Breast epithelium (tissue), 3 donors: Measurements from ENCODE around the gene SLC4A3.

ENCODE experiments used
- CTCF ChIP-seq, 3 donors: fragments of 450-650 bp; IDR thresholded peaks; one replicate each; pipeline ENCODE4 v1.5.1; 2016 to 2017; ENCODE audit warnings: antibody characterized with exemption in 3 of 3, mild to moderate bottlenecking in 3 of 3, moderate library complexity in 3 of 3
- POLR2AphosphoS5 ChIP-seq, 3 donors: sonication (generic); formaldehyde crosslinking; IDR thresholded peaks; one replicate each; pipeline ENCODE4 v1.6.1; 2017; ENCODE audit warnings: antibody characterized with exemption in 3 of 3

GRCh38 chr2:219644801-219645480 lies 17.5 kb downstream of the SLC4A3 start:
- TF ChIP-seq CTCF (IDR thresholded peaks at IDR 0.05) (no peak), POLR2AphosphoS5 (IDR thresholded peaks at IDR 0.05) (no peak)
